Measurements from ENCODE around the gene GPR6. TPM values are rescaled to one million over a fixed set of nuclear protein-coding genes. Genes with fewer than 3 reads are reported as not detected.

GPR6 gene
- total and polyA plus RNA-seq, 2 donors (not counting 1 experiment from before 2014, with no cell fraction given), result not detected

GRCh38 chr6:110002676-110003075 lies 24.6 kb downstream of the GPR6 start:
- CTCF ChIA-PET, result interaction anchor here (2.3 kb wide), 1 partner anchor 37 kb away, joined by 7 read pairs; no protein-coding TSS in a partner anchor
- peaks cover 0 to 7% (median 3%) of the 10 kb centered on the region in 3 donors for H3K9me3 ChIP-seq (ENCODE audit: control extremely low read depth in 1 of 3, control insufficient read depth in 2 of 3, insufficient read depth in 1 of 3, low read length in 2 of 3)
- H3K4me1 ChIP-seq (ENCODE audit: control insufficient read depth in 2 of 2, insufficient read depth in 2 of 2, low read length in 2 of 2), result no peaks in the 10 kb centered on the region
- no peak overlapping the region for H3K4me3 ChIP-seq (ENCODE audit: control extremely low read depth in 1 of 5, extremely low read depth in 1 of 5, insufficient read depth in 1 of 5, low read depth in 2 of 5, low read length in 4 of 5)
- no peak for TF ChIP-seq EZH2 (IDR thresholded peaks at IDR 0.05; ENCODE audit: borderline replicate concordance, insufficient read depth, low read depth, low read length, poor library complexity, severe bottlenecking)
- TF ChIP-seq CTCF (IDR thresholded peaks at IDR 0.05), result no peak
- H3K27ac Mint-ChIP-seq, result no peak overlapping the region
- no peaks in the 10 kb centered on the region for H3K36me3 ChIP-seq (replicated peaks in 1 of 2; ENCODE audit: control extremely low read depth in 1 of 2, control insufficient read depth in 1 of 2, extremely low read depth in 1 of 2, insufficient read depth in 2 of 2, low read length in 1 of 2)
- H3K27me3 ChIP-seq (replicated peaks in 1 of 4; ENCODE audit: control extremely low read depth in 1 of 4, control insufficient read depth in 3 of 4, insufficient read depth in 4 of 4, low read length in 3 of 4), result peaks cover 0 to 8% (median 2%) of the 10 kb centered on the region in 4 experiments
- H3K9ac ChIP-seq (ENCODE audit: low read length), result no peak overlapping the region
- intact Hi-C loops (cut with micrococcal nuclease), result no loop called here
- POLR2A ChIA-PET, result no interaction called here
- H3K9me3 Mint-ChIP-seq (ENCODE audit: insufficient read depth), result peaks cover 3% of the 10 kb centered on the region
- no CpG with 5 or more reads among the region's 5 CpGs for WGBS (ENCODE audit: insufficient coverage)
- H3K27ac ChIP-seq (ENCODE audit: low read length in 2 of 2), result no peak overlapping the region
- no peak for DNase-seq
- H3K27me3 Mint-ChIP-seq, result peaks cover 50% of the 10 kb centered on the region
- no peak overlapping the region for H3K4me2 ChIP-seq (replicated peaks; ENCODE audit: low read depth, low read length, poor library complexity, severe bottlenecking)
- no peak overlapping the region for H2AFZ ChIP-seq (ENCODE audit: insufficient read depth, low read depth, low read length, poor library complexity, severe bottlenecking)
- ATAC-seq (ENCODE audit: low read depth), result no peak
- H3K79me2 ChIP-seq (ENCODE audit: control insufficient read depth, insufficient read depth, low read length), result no peaks in the 10 kb centered on the region
- no peaks in the 10 kb centered on the region for H3K4me1 Mint-ChIP-seq
- no peak overlapping the region for H3K4me3 Mint-ChIP-seq
- no peaks in the 10 kb centered on the region for H4K20me1 ChIP-seq (ENCODE audit: control insufficient read depth, insufficient read depth, low read length, poor library complexity, severe bottlenecking)

GRCh38 chr6:110013386-110013785 lies 35.3 kb downstream of the GPR6 start:
- H3K27me3 Mint-ChIP-seq, result peaks cover 15% of the 10 kb centered on the region
- no peak overlapping the region for H3K27ac ChIP-seq (ENCODE audit: low read length in 2 of 2)
- H3K4me1 ChIP-seq (ENCODE audit: control insufficient read depth in 2 of 2, insufficient read depth in 2 of 2, low read length in 2 of 2), result no peaks in the 10 kb centered on the region
- H3K79me2 ChIP-seq (ENCODE audit: control insufficient read depth, insufficient read depth, low read length), result no peaks in the 10 kb centered on the region
- H3K27me3 ChIP-seq (replicated peaks in 1 of 4; ENCODE audit: control extremely low read depth in 1 of 4, control insufficient read depth in 3 of 4, insufficient read depth in 4 of 4, low read length in 3 of 4), result peaks cover 0 to 2% (median 0%) of the 10 kb centered on the region in 4 experiments
- no peaks in the 10 kb centered on the region for H3K4me1 Mint-ChIP-seq
- no peak overlapping the region for H3K4me3 ChIP-seq (ENCODE audit: control extremely low read depth in 1 of 5, extremely low read depth in 1 of 5, insufficient read depth in 1 of 5, low read depth in 2 of 5, low read length in 4 of 5)
- CTCF ChIA-PET, result interaction anchor here (1.4 kb wide), 1 partner anchor 26 kb away, joined by 4 read pairs; no protein-coding TSS in a partner anchor
- intact Hi-C loops (cut with micrococcal nuclease), result no loop called here
- no peaks in the 10 kb centered on the region for H4K20me1 ChIP-seq (ENCODE audit: control insufficient read depth, insufficient read depth, low read length, poor library complexity, severe bottlenecking)
- 97% methylated on average over 6 of the region's 6 CpGs for WGBS (ENCODE audit: insufficient coverage)
- no peak overlapping the region for H3K4me2 ChIP-seq (replicated peaks; ENCODE audit: low read depth, low read length, poor library complexity, severe bottlenecking)
- no peak overlapping the region for H3K4me3 Mint-ChIP-seq
- no peak overlapping the region for H3K9ac ChIP-seq (ENCODE audit: low read length)
- peaks cover 0 to 3% (median 0%) of the 10 kb centered on the region in 3 donors for H3K9me3 ChIP-seq (ENCODE audit: control extremely low read depth in 1 of 3, control insufficient read depth in 2 of 3, insufficient read depth in 1 of 3, low read length in 2 of 3)
- DNase-seq (no peak), ATAC-seq (ENCODE audit: low read depth) (no peak)
- POLR2A ChIA-PET, result no interaction called here
- no peak for TF ChIP-seq CTCF (IDR thresholded peaks at IDR 0.05)
- TF ChIP-seq EZH2 (IDR thresholded peaks at IDR 0.05; ENCODE audit: borderline replicate concordance, insufficient read depth, low read depth, low read length, poor library complexity, severe bottlenecking), result no peak
- no peak overlapping the region for H3K27ac Mint-ChIP-seq
- H3K36me3 ChIP-seq (replicated peaks in 1 of 2; ENCODE audit: control extremely low read depth in 1 of 2, control insufficient read depth in 1 of 2, extremely low read depth in 1 of 2, insufficient read depth in 2 of 2, low read length in 1 of 2), result no peaks in the 10 kb centered on the region
- peaks cover 6% of the 10 kb centered on the region for H3K9me3 Mint-ChIP-seq (ENCODE audit: insufficient read depth)
- no peak overlapping the region for H2AFZ ChIP-seq (ENCODE audit: insufficient read depth, low read depth, low read length, poor library complexity, severe bottlenecking)
